GM21825 (cell line): Measurements from ENCODE around the gene MYO3B.

Experiments
- ATAC-seq: cut with Tn5 transposase; IDR thresholded peaks from one replicate; pipeline ENCODE4 v1.9.1; 2021; ENCODE audit warnings: mild to moderate bottlenecking, moderate library complexity; ENCODE audit not compliant: unreplicated experiment

The MYO3B gene

GRCh38 chr2:170177950-170178781 lies at the start of gene MYO3B:
TSS of gene MYO3B (plus strand) at chr2:170178147. CDS start at chr2:170178288, 141 bp downstream.
- peak; percentile 35 for ATAC-seq

GRCh38 chr2:170139276-170139967 lies 38.5 kb upstream of the MYO3B start:
- peak; percentile 51 for ATAC-seq

GRCh38 chr2:170140561-170140960 lies 37.4 kb upstream of the MYO3B start:
- no peak for ATAC-seq

GRCh38 chr2:170141865-170142264 lies 36.1 kb upstream of the MYO3B start:
- ATAC-seq: peak; percentile 49

- ATAC-seq: no peak
Observed at GRCh38 chr2:170142502-170142901, 35.4 kb upstream of the MYO3B start.

- ATAC-seq: no peak
Observed at GRCh38 chr2:170143045-170143717, 34.8 kb upstream of the MYO3B start.

- no peak for ATAC-seq
Observed at GRCh38 chr2:170144761-170145160, 33.2 kb upstream of the MYO3B start.

GRCh38 chr2:170145191-170145590 lies 32.8 kb upstream of the MYO3B start:
- no peak for ATAC-seq

GRCh38 chr2:170145675-170146432 lies 32.1 kb upstream of the MYO3B start:
- no peak for ATAC-seq

- ATAC-seq: no peak
Observed at GRCh38 chr2:170146784-170147183, 31.2 kb upstream of the MYO3B start.

- ATAC-seq: no peak
Observed at GRCh38 chr2:170147576-170147975, 30.4 kb upstream of the MYO3B start.

GRCh38 chr2:170148161-170148560 lies 29.8 kb upstream of the MYO3B start:
- ATAC-seq: no peak

- no peak for ATAC-seq
Observed at GRCh38 chr2:170152421-170152820, 25.5 kb upstream of the MYO3B start.

GRCh38 chr2:170155022-170155722 lies 22.8 kb upstream of the MYO3B start:
- peak; percentile 42 for ATAC-seq

- no peak for ATAC-seq
Observed at GRCh38 chr2:170155723-170156253, 22.2 kb upstream of the MYO3B start.

- ATAC-seq: no peak
Observed at GRCh38 chr2:170156592-170156991, 21.4 kb upstream of the MYO3B start.

GRCh38 chr2:170157025-170157684 lies 20.8 kb upstream of the MYO3B start:
- ATAC-seq: no peak

GRCh38 chr2:170159060-170159459 lies 18.9 kb upstream of the MYO3B start:
- ATAC-seq: no peak

- ATAC-seq: no peak
Observed at GRCh38 chr2:170161516-170162270, 16.3 kb upstream of the MYO3B start.
